IMR-90 (cell line): ENCODE results near the gene PRKCB. TPM values are rescaled to one million over a fixed set of nuclear protein-coding genes. Genes with fewer than 3 reads are reported as not detected.

Source experiments
- ATAC-seq: fragments of 200-7000 bp; cut with Tn5 transposase; 2 replicates; pipeline ENCODE4 v1.9.1; 2020; ENCODE audit warnings: low read depth, mild to moderate bottlenecking, moderate library complexity
- BruUV-seq: library from RNA; stranded (reverse); fragments of 400-500 nt; replicated peaks from 2 replicates; lab custom pipeline; 2021; lab: Mats Ljungman, UMichigan
- CTCF ChIA-PET: fragments of 300-600 bp; formaldehyde crosslinking; extraction: SDS; loops from one replicate; lab custom pipeline; 2021; ENCODE audit warnings: antibody characterized with exemption; lab: Yijun Ruan, JAX
- POLR2A ChIA-PET: fragments of 300-600 bp; sonication (Branson Sonifier 250); formaldehyde crosslinking; loops from one replicate; lab custom pipeline; 2022; ENCODE audit warnings: antibody characterized with exemption; ENCODE audit not compliant: unreplicated experiment; lab: Charles Lee
- DNase-seq: peaks from one replicate; pipeline ENCODE4 v3.0.0; 2013
- H2AFZ ChIP-seq: replicated peaks from 2 replicates; pipeline ENCODE3; 2013; ENCODE audit warnings: low read length, mild to moderate bottlenecking; ENCODE audit not compliant: poor library complexity
- H2AK5ac ChIP-seq: 2 replicates; pipeline ENCODE4 v1.6.1; 2013; ENCODE audit warnings: low read depth, low read length, inconsistent platforms
- H2AK9ac ChIP-seq: replicated peaks from 2 replicates; pipeline ENCODE3; 2013; ENCODE audit warnings: mild to moderate bottlenecking, low read depth, low read length, moderate library complexity; ENCODE audit not compliant: poor library complexity
- H2BK120ac ChIP-seq: 2 replicates; pipeline ENCODE4 v1.6.1; 2013; ENCODE audit warnings: low read depth, low read length, inconsistent platforms
- H2BK15ac ChIP-seq: 3 replicates; pipeline ENCODE4 v1.6.1; 2013; ENCODE audit warnings: low read depth, low read length, inconsistent platforms
- H2BK20ac ChIP-seq: 2 replicates; pipeline ENCODE4 v1.6.1; 2013; ENCODE audit warnings: low read depth, mild to moderate bottlenecking, inconsistent platforms, low read length, moderate library complexity
- H2BK5ac ChIP-seq: 2 replicates; pipeline ENCODE4 v1.6.1; 2013; ENCODE audit warnings: mild to moderate bottlenecking, low read depth, low read length, inconsistent platforms; ENCODE audit not compliant: poor library complexity, severe bottlenecking
- H3K14ac ChIP-seq: replicated peaks from 2 replicates; pipeline ENCODE4 v1.6.1; 2013; ENCODE audit warnings: low read depth, low read length, inconsistent platforms
- H3K18ac ChIP-seq: 2 replicates; pipeline ENCODE4 v1.6.1; 2013; ENCODE audit warnings: low read depth, low read length, control low read depth
- H3K23ac ChIP-seq: 2 replicates; pipeline ENCODE4 v1.6.1; 2013; ENCODE audit warnings: low read depth, low read length, inconsistent platforms
- H3K27ac ChIP-seq: 2 replicates; pipeline ENCODE4 v1.5.1; 2013; ENCODE audit warnings: mild to moderate bottlenecking, control low read depth, low read length; ENCODE audit not compliant: insufficient read depth
- H3K27me3 ChIP-seq: 2 replicates; pipeline ENCODE4 v1.6.1; 2013; ENCODE audit warnings: low read length; ENCODE audit not compliant: control insufficient read depth, insufficient read depth
- H3K36me3 ChIP-seq: 2 replicates; pipeline ENCODE4 v1.6.1; 2013; ENCODE audit warnings: low read length, mixed read lengths; ENCODE audit not compliant: control insufficient read depth, insufficient read depth
- H3K4ac ChIP-seq: 2 replicates; pipeline ENCODE4 v1.6.1; 2013; ENCODE audit warnings: low read depth, low read length, inconsistent platforms
- H3K4me1 ChIP-seq: 2 replicates; pipeline ENCODE4 v1.6.1; 2013; ENCODE audit warnings: low read length, mixed read lengths; ENCODE audit not compliant: control insufficient read depth, insufficient read depth
- H3K4me2 ChIP-seq: 2 replicates; pipeline ENCODE4 v1.6.1; 2013; ENCODE audit warnings: low read depth, mild to moderate bottlenecking, control low read depth, low read length, moderate library complexity
- H3K4me3 ChIP-seq: 2 replicates; pipeline ENCODE4 v1.5.1; 2013; ENCODE audit warnings: low read depth, mild to moderate bottlenecking, control low read depth, low read length, moderate library complexity; ENCODE audit not compliant: insufficient read depth
- H3K56ac ChIP-seq: 2 replicates; pipeline ENCODE4 v1.6.1; 2013; ENCODE audit warnings: low read length, inconsistent platforms; ENCODE audit not compliant: insufficient read depth; ENCODE audit errors: extremely low read depth
- H3K79me1 ChIP-seq, 2 experiments: 2 replicates each; pipeline ENCODE4 v1.6.1; 2013; ENCODE audit warnings: low read length in 2 of 2, inconsistent platforms in 1 of 2, low read depth in 1 of 2
- H3K9ac ChIP-seq: 2 replicates; pipeline ENCODE4 v1.6.1; 2013; ENCODE audit warnings: low read depth, low read length, control low read depth
- H3K9me1 ChIP-seq: 2 replicates; pipeline ENCODE4 v1.6.1; 2013; ENCODE audit warnings: low read length, inconsistent platforms; ENCODE audit not compliant: insufficient read depth
- H3K9me3 ChIP-seq: 2 replicates; pipeline ENCODE4 v1.6.1; 2013; ENCODE audit warnings: low read length; ENCODE audit not compliant: control insufficient read depth, insufficient read depth
- H4K20me1 ChIP-seq: 2 replicates; pipeline ENCODE4 v1.6.1; 2013; ENCODE audit warnings: low read length, inconsistent platforms; ENCODE audit not compliant: insufficient read depth
- H4K5ac ChIP-seq: 2 replicates; pipeline ENCODE4 v1.6.1; 2013; ENCODE audit warnings: mild to moderate bottlenecking, low read depth, low read length, control low read depth
- H4K8ac ChIP-seq, 2 experiments: 2 replicates each; pipeline ENCODE4 v1.6.1; 2013; ENCODE audit warnings: low read depth in 2 of 2, low read length in 2 of 2, control low read depth in 1 of 2, inconsistent platforms in 1 of 2
- H4K91ac ChIP-seq: 2 replicates; pipeline ENCODE4 v1.6.1; 2013; ENCODE audit warnings: low read depth, low read length, inconsistent platforms; ENCODE audit not compliant: insufficient read depth
- BHLHE40 ChIP-seq: fragments of 150-350 bp; IDR thresholded peaks from 2 replicates; pipeline ENCODE4 v1.6.1; 2016; ENCODE audit warnings: mild to moderate bottlenecking, low read depth, low read length
- FOS ChIP-seq: fragments of 150-350 bp; IDR thresholded peaks from 2 replicates; pipeline ENCODE4 v1.6.1; 2016; ENCODE audit warnings: low read depth, low read length
- NFE2L2 ChIP-seq: fragments of 150-350 bp; IDR thresholded peaks from 2 replicates; pipeline ENCODE4 v1.6.1; 2016; ENCODE audit warnings: low read depth, mild to moderate bottlenecking, low read length
- USF2 ChIP-seq: fragments of 150-350 bp; IDR thresholded peaks from 2 replicates; pipeline ENCODE4 v1.6.1; 2017; ENCODE audit warnings: mild to moderate bottlenecking, antibody characterized with exemption, low read length, low read depth
- WGBS, 2 experiments: methylation state at CpG; one replicate each; pipeline versions ENCODE4 v1.1.5 to v1.1.7; 2013; ENCODE audit warnings: missing lambda C conversion rate in 2 of 2; ENCODE audit not compliant: insufficient read length in 1 of 2; ENCODE audit errors: extremely low coverage in 2 of 2; 5-methylcytosine and 5-hydroxymethylcytosine counted together
- dilution Hi-C: fragments of 300-500 bp; cut with HindIII; formaldehyde crosslinking; loops from one replicate; pipeline ENCODE4 v1.14.3; 2018; ENCODE audit warnings: low sequenced_read_pairs; ENCODE audit not compliant: unreplicated experiment
- in situ Hi-C: fragments of 300-500 bp; cut with MboI; formaldehyde crosslinking; loops from 3 replicates; pipeline ENCODE4 v1.14.3; 2019; ENCODE audit warnings: low sequenced_read_pairs, inconsistent platforms, mixed read lengths
- intact Hi-C: fragments of 100-400 bp; cut with micrococcal nuclease; formaldehyde crosslinking; loops from 2 replicates; pipeline ENCODE4 v1.10.0; 2022
- polyA plus RNA-seq, 3 experiments: library from polyadenylated mRNA; depleted of rRNA; stranded (reverse); fragments of >200 nt; gene quantifications; 2 replicates each; pipeline ENCODE4 v1.2.3, GENCODE V29; 2012; ENCODE audit warnings: low replicate concordance in 1 of 3
- total RNA-seq: library from RNA; depleted of rRNA; stranded (reverse); fragments of >200 nt; gene quantifications from 2 replicates; pipeline ENCODE4 v1.2.3, GENCODE V29; 2012

Gene PRKCB
- total and polyA plus RNA-seq, 2 of the 4 experiments (the other 2 are of a cell fraction) = under 0.01 TPM; not detected in 1

GRCh38 chr16:23874613-23875294, 39.0 kb downstream of the PRKCB start:
- no peak overlapping the region for H3K18ac ChIP-seq
- ATAC-seq (no peak), DNase-seq (no peak)
- H3K4ac ChIP-seq = no peak overlapping the region
- H3K14ac ChIP-seq = no peak overlapping the region
- dilution Hi-C loops (no loop called here), in situ Hi-C loops (no loop called here), intact Hi-C loops (no loop called here)
- no peak overlapping the region for H2BK15ac ChIP-seq
- H3K4me2 ChIP-seq = no peak overlapping the region
- H2BK120ac ChIP-seq = no peak overlapping the region
- no peak overlapping the region for H4K91ac ChIP-seq
- no peaks in the 10 kb centered on the region for H3K36me3 ChIP-seq
- H3K79me1 ChIP-seq = no peaks in the 10 kb centered on the region
- H3K27ac ChIP-seq = no peak overlapping the region
- no peaks in the 10 kb centered on the region for H4K20me1 ChIP-seq
- no peak overlapping the region for H2BK20ac ChIP-seq
- H3K4me1 ChIP-seq = no peaks in the 10 kb centered on the region
- no peak overlapping the region for H3K23ac ChIP-seq
- H4K8ac ChIP-seq = no peak overlapping the region
- H3K4me3 ChIP-seq = no peak overlapping the region
- H3K9me3 ChIP-seq = no peaks in the 10 kb centered on the region
- no TSS peak for BruUV-seq
- no CpG with 5 or more reads among the region's 5 CpGs for WGBS, 2 experiments
- no peak overlapping the region for H2AK9ac ChIP-seq
- no peak overlapping the region for H3K9ac ChIP-seq
- H3K56ac ChIP-seq = no peak overlapping the region
- ChIA-PET POLR2A (no interaction called here), CTCF (no interaction called here)
- no peak overlapping the region for H2AK5ac ChIP-seq
- H4K5ac ChIP-seq = no peak overlapping the region
- H2BK5ac ChIP-seq = no peak overlapping the region
- no peak overlapping the region for H2AFZ ChIP-seq
- no peaks in the 10 kb centered on the region for H3K27me3 ChIP-seq
- no peak for TF ChIP-seq USF2
- TF ChIP-seq FOS = no peak
- TF ChIP-seq NFE2L2 = no peak
- no peak for TF ChIP-seq BHLHE40
- no peaks in the 10 kb centered on the region for H3K9me1 ChIP-seq
